Fibroblast of lung (primary cell): Measurements from ENCODE around the gene KLK7.

ENCODE experiments used
- CTCF ChIP-seq, 2 donors: IDR thresholded peaks in 1 of 2; conservative IDR thresholded peaks in 1 of 2; 1 replicate in 1 of 2; 2 replicates in 1 of 2; pipeline ENCODE4 v1.5.1; 2011 to 2012; ENCODE audit warnings: low read length in 2 of 2, control low read depth in 1 of 2, inconsistent platforms in 1 of 2, low read depth in 1 of 2, mild to moderate bottlenecking in 1 of 2
- EZH2 ChIP-seq: IDR thresholded peaks from 2 replicates; pipeline ENCODE4 v1.5.1; 2012; ENCODE audit warnings: low read length, control low read depth, mild to moderate bottlenecking; ENCODE audit errors: missing control alignments

DNA sequence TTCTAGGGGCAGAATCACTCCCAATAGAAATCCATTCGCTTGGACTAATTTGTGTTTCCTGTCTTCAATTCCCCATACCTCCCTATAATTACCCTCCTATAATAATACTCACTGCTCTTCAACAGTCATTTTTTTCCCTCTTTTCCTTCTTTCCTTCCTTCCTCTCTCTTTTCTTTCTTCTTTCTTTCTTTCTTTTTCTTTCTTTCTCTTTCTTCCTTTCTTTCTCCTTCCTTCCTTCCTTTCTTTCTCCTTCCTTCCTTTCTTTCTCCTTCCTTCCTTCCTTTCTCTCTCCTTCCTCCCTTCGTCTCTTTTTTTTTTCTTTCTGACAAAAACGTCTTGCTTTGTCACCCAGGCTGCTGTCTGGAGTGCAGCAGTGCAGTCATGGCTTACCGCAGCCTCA is 38.9 kb downstream of the KLK7 start:
- TF ChIP-seq CTCF (conservative IDR thresholded peaks at IDR 0.05 in 1 of 2, IDR thresholded peaks at IDR 0.05 in 1 of 2; ENCODE audit: low read depth in 1 of 2, low read length in 2 of 2) (no peak), EZH2 (no peak)
